Adrenal gland (tissue), 5 donors: ENCODE results near the gene PITHD1.
"Not testable (repeated sequence)": the region's sequence is repeated elsewhere in the genome, so short reads cannot be mapped to it uniquely, and the experiment has no call there.

Source experiments
- POLR2A ChIP-seq, 2 donors: fragments of 450-650 bp; IDR thresholded peaks; one replicate each; pipeline ENCODE4 v1.6.1; 2017; ENCODE audit warnings: antibody characterized with exemption in 2 of 2, mild to moderate bottlenecking in 2 of 2, moderate library complexity in 1 of 2
- TF ChIP-seq, protein P1 (sequence below), 6 experiments: fragments of 450-650 bp in 4 of 6; fragments of 200-600 bp in 2 of 6; sonication (generic) in 1 of 6; IDR thresholded peaks; 1 replicate in 5 of 6; 2 replicates in 1 of 6; pipeline versions ENCODE4 v1.5.1 to v1.8.0; 2016 to 2021; ENCODE audit warnings: antibody characterized with exemption in 6 of 6, mild to moderate bottlenecking in 2 of 6, moderate library complexity in 1 of 6
- donor health status: DM: no; HTN: no; CAD: no.

DNA sequence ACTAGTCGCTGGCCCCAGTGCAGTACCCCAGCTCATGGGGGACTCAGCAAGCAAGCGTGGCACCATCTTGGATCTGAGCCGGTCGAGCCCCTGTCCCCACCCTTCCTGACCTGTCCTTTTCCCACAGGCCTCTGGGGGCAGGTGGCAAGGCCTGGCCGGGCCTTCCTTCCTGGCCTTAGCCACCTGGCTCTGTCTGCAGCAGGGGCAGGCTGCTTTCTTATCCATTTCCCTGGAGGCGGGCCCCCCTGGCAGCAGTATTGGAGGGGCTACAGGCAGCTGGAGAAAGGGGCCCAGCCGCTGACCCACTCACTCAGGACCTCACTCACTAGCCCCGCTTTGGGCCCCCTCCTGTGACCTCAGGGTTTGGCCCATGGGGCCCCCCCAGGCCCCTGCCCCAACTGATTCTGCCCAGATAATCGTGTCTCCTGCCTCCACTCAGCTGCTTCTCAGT is 16.5 kb downstream of the PITHD1 start:
- TF ChIP-seq, protein P1, sequence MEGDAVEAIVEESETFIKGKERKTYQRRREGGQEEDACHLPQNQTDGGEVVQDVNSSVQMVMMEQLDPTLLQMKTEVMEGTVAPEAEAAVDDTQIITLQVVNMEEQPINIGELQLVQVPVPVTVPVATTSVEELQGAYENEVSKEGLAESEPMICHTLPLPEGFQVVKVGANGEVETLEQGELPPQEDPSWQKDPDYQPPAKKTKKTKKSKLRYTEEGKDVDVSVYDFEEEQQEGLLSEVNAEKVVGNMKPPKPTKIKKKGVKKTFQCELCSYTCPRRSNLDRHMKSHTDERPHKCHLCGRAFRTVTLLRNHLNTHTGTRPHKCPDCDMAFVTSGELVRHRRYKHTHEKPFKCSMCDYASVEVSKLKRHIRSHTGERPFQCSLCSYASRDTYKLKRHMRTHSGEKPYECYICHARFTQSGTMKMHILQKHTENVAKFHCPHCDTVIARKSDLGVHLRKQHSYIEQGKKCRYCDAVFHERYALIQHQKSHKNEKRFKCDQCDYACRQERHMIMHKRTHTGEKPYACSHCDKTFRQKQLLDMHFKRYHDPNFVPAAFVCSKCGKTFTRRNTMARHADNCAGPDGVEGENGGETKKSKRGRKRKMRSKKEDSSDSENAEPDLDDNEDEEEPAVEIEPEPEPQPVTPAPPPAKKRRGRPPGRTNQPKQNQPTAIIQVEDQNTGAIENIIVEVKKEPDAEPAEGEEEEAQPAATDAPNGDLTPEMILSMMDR (IDR thresholded peaks at IDR 0.05) = not testable (repeated sequence)
- not testable (repeated sequence) for TF ChIP-seq POLR2A (IDR thresholded peaks at IDR 0.05)
